Suprapubic skin (tissue), 4 donors: Measurements from ENCODE around the gene TNFAIP2. TPM values are rescaled to one million over a fixed set of nuclear protein-coding genes. Genes with fewer than 3 reads are reported as not detected.

Experiments used
- DNase-seq, 2 donors: peaks; one replicate each; pipeline ENCODE4 v3.0.0-alpha.2; 2019; ENCODE audit warnings: low spot score in 2 of 2
- H3K27ac ChIP-seq: fragments of 200-600 bp; sonication (generic); one replicate; pipeline ENCODE4 v1.5.1; 2019
- H3K27me3 ChIP-seq: fragments of 200-600 bp; sonication (generic); one replicate; pipeline ENCODE4 v1.5.1; 2019
- H3K36me3 ChIP-seq: fragments of 200-600 bp; sonication (generic); one replicate; pipeline ENCODE4 v1.5.1; 2019
- H3K4me1 ChIP-seq: fragments of 200-600 bp; sonication (generic); one replicate; pipeline ENCODE4 v1.5.1; 2019
- H3K4me3 ChIP-seq: fragments of 200-600 bp; sonication (generic); one replicate; pipeline ENCODE4 v1.5.1; 2019; ENCODE audit warnings: mild to moderate bottlenecking
- H3K9me3 ChIP-seq: fragments of 200-600 bp; sonication (generic); one replicate; pipeline ENCODE4 v1.5.1; 2019
- CTCF ChIP-seq, 2 donors: fragments of 200-600 bp in 1 of 2; fragments of 450-650 bp in 1 of 2; sonication (generic) in 1 of 2; IDR thresholded peaks; one replicate each; pipeline ENCODE4 v1.5.1; 2016 to 2019; ENCODE audit warnings: antibody characterized with exemption in 2 of 2, mild to moderate bottlenecking in 1 of 2, moderate library complexity in 1 of 2
- EP300 ChIP-seq: sonication (generic); formaldehyde crosslinking; IDR thresholded peaks from one replicate; pipeline ENCODE4 v1.6.1; 2017; ENCODE audit warnings: antibody characterized with exemption
- POLR2A ChIP-seq, 2 donors: fragments of 450-650 bp; IDR thresholded peaks; one replicate each; pipeline ENCODE4 v1.6.1; 2017; ENCODE audit warnings: antibody characterized with exemption in 2 of 2, mild to moderate bottlenecking in 2 of 2, moderate library complexity in 2 of 2
- POLR2AphosphoS5 ChIP-seq, 3 donors: sonication (generic); formaldehyde crosslinking; IDR thresholded peaks; one replicate each; pipeline ENCODE4 v1.6.1; 2017; ENCODE audit warnings: antibody characterized with exemption in 3 of 3
- WGBS: methylation state at CpG from one replicate; pipeline ENCODE4 v1.1.5; 2018; 5-methylcytosine and 5-hydroxymethylcytosine counted together
- total RNA-seq, 4 donors: library from RNA; depleted of rRNA; stranded (reverse); fragments of >200 nt; gene quantifications; one replicate each; pipeline ENCODE4 v1.1.0, GENCODE V29; 2016

Gene TNFAIP2
- total RNA-seq, 4 donors from 2014 or later: 11.9 to 23.3 (median 16.4) TPM

- TF ChIP-seq CTCF (IDR thresholded peaks at IDR 0.05): no peak
- TF ChIP-seq EP300: no peak
- no peak for TF ChIP-seq POLR2AphosphoS5 (IDR thresholded peaks at IDR 0.05)
- no peak for TF ChIP-seq POLR2A (IDR thresholded peaks at IDR 0.05)
- peak overlapping the region; percentile 32 for H3K4me3 ChIP-seq
- H3K36me3 ChIP-seq: peaks cover 17% of the 10 kb centered on the region
- H3K4me1 ChIP-seq: peaks cover 39% of the 10 kb centered on the region
- DNase-seq: no peak
- no peaks in the 10 kb centered on the region for H3K9me3 ChIP-seq
- peak overlapping the region; percentile 52 for H3K27ac ChIP-seq
- no peaks in the 10 kb centered on the region for H3K27me3 ChIP-seq
- 71% methylated on average over 29 of the region's 29 CpGs for WGBS
Observed at GRCh38 chr14:103139132-103140025, 16.1 kb downstream of the TNFAIP2 start.

GRCh38 chr14:103140316-103141109, 17.3 kb downstream of the TNFAIP2 start:
- TF ChIP-seq CTCF (IDR thresholded peaks at IDR 0.05) (no peak), POLR2AphosphoS5 (IDR thresholded peaks at IDR 0.05) (no peak), POLR2A (IDR thresholded peaks at IDR 0.05) (no peak), EP300 (no peak)
- H3K4me3 ChIP-seq: no peak overlapping the region
- peaks cover 39% of the 10 kb centered on the region for H3K4me1 ChIP-seq
- no peaks in the 10 kb centered on the region for H3K9me3 ChIP-seq
- no peak for DNase-seq
- H3K27me3 ChIP-seq: no peaks in the 10 kb centered on the region
- peaks cover 6% of the 10 kb centered on the region for H3K36me3 ChIP-seq
- 49% methylated on average over 9 of the region's 12 CpGs for WGBS
- no peak overlapping the region for H3K27ac ChIP-seq

GRCh38 chr14:103141117-103141796, 18.0 kb downstream of the TNFAIP2 start:
- Histone ChIP-seq H3K4me3 (no peak overlapping the region), H3K27me3 (no peaks in the 10 kb centered on the region), H3K36me3 (no peaks in the 10 kb centered on the region), H3K27ac (no peak overlapping the region), H3K4me1 (peaks cover 39% of the 10 kb centered on the region), H3K9me3 (no peaks in the 10 kb centered on the region)
- WGBS: 36% methylated on average over 5 of the region's 8 CpGs
- TF ChIP-seq CTCF (IDR thresholded peaks at IDR 0.05): peak; percentile 14 to 50
- no peak for TF ChIP-seq POLR2AphosphoS5 (IDR thresholded peaks at IDR 0.05)
- TF ChIP-seq POLR2A (IDR thresholded peaks at IDR 0.05): no peak
- TF ChIP-seq EP300: no peak
- DNase-seq: no peak

GRCh38 chr14:103142026-103142425, 18.8 kb downstream of the TNFAIP2 start:
- H3K4me1 ChIP-seq: peaks cover 32% of the 10 kb centered on the region
- 87% methylated on average over 4 of the region's 4 CpGs for WGBS
- no peak overlapping the region for H3K27ac ChIP-seq
- H3K36me3 ChIP-seq: no peaks in the 10 kb centered on the region
- H3K27me3 ChIP-seq: no peaks in the 10 kb centered on the region
- no peaks in the 10 kb centered on the region for H3K9me3 ChIP-seq
- TF ChIP-seq CTCF (IDR thresholded peaks at IDR 0.05) (no peak), EP300 (no peak), POLR2A (IDR thresholded peaks at IDR 0.05) (no peak), POLR2AphosphoS5 (IDR thresholded peaks at IDR 0.05) (no peak)
- no peak overlapping the region for H3K4me3 ChIP-seq
- DNase-seq: no peak
